NCI-H2196 treated with DMSO at 0.1 percent for 48 hours (cell line): Measurements from ENCODE around the gene ITGB1BP1.
"Not testable (repeated sequence)": the region's sequence is repeated elsewhere in the genome, so short reads cannot be mapped to it uniquely, and the experiment has no call there.

Experiments
- DNase-seq: peaks from one replicate; lab custom pipeline; 2025; ENCODE audit not compliant: unreplicated experiment; lab: John Stamatoyannopoulos, UW

Gene ITGB1BP1

DNA sequence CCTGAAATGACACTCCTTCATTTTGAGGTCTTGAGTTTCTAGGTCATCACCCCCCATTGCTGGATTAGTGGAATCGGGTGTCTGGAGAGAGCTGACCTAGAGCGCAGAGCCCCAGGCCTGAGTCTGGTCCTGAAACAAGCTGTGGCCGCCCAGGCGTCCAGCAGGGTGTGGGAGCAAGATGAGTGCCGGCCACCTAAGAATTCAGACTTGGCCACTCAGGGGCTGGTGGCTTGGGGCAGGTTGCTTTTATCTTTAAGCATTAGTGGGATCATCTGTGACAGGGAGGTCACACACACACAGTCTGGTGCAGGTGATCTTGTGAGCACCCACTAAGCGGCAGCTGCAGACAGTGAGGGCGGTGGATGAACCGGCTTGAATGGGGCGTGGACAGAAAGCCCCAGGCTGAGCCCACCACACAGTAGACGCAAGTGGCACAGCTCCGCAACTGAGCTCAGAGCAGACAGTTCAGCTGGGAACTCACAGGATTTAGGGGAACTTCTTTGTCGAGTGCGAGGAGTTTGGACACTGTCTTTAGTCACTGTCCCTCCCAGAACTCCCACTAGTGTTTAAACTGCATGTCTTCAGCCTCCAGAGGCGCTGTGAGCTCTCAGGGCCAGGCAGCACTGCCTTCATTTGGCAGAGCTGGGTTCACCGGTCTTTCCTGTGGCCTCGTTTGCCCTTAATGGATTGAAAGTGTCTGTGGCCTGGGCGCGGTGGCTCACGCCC is 21.5 kb downstream of the ITGB1BP1 start:
- DNase-seq, result no peak

DNA sequence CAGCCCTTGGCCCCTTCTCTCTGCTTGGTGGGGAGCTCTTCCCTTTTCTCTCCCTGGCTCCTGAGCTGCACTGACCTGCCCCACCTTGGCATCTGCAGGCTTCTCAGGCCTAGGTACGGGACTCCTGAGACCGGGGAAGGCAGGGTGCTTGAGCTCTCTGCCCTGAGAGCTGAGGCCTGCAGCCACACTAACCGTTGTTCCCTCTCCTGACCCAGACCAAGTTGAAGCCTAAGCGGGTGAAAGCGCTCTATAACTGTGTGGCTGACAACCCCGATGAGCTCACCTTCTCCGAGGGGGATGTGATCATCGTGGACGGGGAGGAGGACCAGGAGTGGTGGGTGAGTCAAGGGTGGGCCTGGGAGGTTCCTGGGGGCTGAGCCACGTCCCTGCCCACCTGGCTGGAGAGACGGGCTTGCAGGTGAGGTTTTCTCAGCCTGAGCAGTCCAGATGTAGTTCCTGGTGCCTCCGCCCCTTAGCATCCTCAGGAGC is 22.2 kb downstream of the ITGB1BP1 start:
- DNase-seq, result no peak

DNA sequence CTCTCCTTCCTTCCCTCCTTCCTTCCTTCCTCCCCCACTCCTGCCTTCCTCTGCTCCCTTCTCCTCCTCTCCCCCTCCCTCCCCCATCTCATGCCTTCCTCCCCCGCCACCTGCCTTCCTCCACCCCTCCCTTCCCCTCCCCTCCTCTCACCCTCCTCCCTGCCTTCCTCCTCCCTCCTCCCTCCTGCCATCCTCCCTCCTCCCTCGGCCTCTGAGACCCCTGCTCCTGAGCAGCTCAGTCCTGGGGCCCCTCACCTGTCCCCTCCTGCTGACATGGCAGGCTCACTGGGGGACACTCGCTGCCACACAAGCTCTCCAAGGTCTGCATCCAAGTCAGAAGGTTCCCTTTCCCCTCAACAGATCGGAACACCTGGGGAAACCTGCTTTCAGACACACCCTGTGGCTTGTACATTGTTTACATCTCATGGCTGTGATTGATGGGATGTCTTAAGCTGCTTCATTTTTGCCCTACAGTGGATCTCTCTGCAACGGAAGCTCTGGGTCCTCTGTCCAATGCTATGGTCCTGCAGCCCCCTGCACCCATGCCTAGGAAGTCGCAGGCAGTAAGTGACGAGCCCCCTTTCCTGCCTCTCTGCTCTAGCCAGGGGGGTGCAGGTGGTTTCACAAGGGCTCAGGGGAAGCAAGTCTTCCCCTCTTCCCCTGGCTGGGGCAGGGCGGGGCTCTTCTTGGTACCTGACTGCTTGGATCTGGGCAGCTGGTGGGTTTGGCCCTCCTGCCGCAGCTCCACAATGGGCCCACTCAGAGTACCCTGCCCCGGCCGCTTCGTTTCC is 22.9 kb downstream of the ITGB1BP1 start:
- no peak for DNase-seq

DNA sequence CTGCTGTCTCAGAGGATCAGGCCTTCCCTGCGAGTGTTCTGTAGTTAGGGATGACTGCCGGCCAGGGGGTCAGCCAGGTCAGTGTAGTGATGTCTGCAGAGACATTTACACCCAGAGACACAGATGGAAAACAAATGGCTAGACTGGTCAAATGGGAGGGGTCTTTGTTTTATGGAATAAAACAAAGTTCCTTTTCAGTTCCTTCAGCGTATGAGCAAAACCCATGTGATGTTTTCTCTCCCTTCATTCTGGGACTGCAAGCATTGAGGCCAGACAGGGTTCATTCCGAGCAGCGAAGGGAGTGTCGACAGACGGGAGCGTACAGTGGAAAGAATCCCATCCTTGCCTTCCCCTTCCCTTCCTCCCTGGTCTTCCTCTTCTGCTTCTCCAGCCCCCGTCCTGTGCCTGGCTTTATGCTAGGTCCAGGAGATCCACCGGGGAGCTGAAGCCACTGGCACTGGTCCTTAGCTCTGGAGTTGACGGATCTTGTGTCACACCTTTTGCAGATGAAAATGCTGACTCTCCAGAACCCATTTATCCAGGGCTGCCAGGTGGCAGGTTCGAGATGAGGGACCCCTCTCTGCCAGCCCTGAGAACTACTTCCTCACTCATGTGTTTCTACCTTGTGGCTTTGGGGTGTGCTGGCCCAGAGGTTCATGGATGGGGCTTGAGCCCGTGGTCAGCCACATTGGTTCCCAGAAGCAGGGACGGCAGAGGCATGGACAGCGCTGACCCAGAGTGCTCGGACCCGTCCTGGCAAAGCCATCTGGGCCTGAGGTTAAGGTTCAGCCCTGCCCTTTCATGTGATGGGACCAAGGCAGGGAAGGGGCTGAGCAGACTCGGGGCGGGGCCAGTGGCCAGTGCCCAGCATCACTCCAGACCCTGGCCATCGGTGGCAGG is 24.2 kb downstream of the ITGB1BP1 start:
- no peak for DNase-seq

DNA sequence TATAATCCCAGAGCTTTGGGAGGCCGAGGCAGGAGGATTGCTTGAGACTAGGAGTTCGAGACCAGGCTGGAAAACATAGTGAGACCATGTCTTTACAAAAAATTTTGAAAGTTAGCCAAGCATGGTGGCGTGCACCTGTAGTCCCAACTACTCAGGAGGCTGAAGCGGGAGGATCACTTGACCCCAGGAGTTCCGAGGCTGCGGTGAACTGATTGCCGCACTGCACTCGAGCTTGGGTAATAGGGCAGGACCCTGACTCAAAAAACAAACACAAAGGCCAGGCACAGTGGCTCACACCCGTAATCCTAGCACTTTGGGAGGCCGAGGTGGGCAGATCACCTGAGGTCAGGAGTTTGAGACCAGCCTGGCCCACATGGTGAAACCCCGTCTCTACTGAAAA is 25.1 kb downstream of the ITGB1BP1 start:
- not testable (repeated sequence) for DNase-seq

DNA sequence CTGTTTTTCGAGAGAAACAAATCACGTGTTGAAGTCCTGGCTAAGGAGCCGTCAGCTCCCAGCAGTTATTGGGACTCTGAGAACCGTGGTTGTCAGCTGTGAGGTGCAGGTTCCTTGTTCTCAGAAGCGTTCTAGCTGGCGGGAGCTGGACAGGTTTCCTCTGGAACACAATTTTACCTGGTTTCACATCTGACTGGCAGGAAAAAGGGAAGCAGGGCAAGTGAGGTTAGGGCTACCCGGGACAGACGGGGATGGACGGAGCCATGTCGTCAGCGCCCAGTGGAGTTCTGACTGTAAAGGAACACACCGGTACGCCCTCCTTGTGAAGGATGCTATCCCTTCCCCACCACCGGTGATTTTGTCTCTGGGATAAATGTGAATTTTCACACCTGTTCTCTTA is 26.1 kb downstream of the ITGB1BP1 start:
- DNase-seq, result no peak

DNA sequence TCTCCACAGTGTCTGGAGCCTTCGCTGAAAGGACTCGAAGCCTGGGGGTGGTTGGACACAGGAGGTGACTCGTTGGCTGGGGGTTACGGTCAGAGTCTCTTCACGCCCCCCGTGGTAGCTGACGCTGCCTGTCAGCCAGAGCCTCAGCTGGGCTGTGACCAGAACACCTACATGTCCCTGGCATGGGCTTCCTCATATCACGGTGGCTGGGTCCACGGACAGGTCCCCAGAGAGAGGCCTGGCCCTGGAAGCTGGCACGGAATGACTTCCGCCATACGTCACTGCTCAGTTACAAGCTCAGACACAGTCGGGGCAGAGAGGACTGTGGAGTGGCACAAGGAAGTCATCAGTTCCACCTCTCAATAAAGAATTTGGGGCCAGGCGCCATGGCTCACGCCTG is 28.5 kb downstream of the ITGB1BP1 start:
- no peak for DNase-seq

DNA sequence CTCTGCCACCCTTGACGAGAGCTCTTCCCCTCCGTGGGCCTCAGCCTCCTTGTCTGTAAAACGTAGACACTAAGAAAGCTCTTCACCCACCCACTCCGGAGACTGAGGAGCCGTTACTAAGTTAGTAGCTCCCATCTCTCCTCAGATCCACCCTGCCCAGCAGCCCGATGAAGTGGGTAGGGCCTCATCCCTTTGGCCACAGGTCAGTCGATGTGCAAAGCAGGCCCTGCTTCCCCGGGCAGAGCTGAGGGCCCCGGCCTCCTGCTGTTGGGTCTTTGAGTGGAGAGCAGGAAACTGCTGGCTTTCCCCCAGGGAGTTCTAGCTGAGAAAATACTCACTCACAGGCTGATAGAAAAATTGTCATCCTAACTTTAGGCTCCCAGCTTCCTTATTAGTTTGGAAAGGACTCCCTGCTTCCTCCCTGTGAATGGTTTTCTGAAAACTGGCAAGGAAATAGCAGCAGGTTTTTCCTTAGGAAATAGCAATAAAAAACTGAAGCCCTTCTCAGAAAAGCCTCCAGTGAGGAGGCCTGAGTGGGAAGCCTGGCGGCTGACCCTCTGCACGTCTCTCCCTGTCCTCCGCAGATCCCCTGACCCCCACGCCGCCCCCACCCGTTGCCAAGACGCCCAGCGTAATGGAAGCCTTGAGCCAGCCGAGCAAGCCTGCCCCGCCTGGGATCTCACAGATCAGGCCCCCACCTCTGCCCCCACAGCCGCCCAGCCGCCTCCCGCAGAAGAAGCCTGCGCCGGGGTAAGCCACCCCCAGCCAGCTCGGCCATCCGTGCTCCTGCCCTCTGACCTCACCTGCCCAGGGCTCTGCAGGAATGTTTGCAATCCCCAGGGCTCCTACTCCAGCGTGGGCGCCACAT is 30.2 kb downstream of the ITGB1BP1 start:
- no peak for DNase-seq

DNA sequence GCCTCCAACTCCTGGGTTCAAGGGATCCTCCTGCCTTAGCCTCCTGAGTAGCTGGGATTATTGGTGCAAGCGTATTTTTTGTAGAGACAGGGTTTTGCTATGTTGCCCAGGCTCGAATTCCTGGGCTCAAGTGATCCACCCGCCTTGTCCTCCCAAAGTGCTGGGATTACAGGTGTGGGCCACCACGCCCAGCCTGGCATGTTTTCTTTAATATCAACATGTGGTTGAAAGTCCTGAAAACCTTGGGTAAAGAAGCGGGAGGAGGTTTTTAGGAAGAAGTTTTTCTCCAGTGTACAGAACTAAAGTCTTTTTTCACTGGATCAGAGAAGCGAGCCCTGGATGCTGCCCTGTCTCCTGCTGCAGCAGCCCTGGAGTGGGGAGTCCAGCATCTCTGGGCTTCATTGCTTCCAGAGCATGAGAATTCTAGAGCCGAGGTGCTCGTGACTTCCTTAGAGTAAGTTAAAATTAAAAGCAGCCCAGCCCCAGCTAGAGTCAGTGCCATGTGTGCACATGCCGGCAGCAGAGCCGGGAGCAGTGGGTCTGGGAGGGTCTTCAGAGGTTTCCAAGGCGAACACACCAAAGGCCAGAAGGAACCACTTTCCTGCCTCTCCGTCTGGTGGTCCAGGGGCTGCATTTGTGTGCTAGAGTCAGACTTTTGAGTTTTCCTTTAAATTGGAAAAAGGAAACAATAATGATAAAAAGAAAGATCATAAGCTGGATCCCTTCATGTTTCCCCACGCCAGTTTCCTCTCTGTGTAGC is 31.2 kb downstream of the ITGB1BP1 start:
- DNase-seq, result no peak

DNA sequence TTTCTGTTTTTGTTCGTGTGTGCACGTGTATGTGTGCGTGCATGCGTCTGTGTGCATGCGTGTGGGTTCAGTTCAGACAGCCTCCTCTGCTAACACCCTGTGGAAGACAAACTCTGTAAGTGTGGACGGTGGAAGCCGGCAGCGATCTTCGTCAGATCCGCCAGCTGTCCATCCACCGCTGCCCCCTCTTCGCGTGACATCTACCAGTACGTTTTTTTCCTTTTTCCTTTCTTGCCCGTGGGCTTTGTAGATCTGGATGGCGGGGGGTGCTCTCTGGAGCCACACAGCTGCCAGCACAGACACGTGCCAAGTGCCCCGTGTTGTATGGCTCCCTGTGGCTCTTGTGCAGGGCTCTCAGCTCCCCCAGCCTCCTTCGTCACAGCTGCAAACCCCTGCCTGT is 32.3 kb downstream of the ITGB1BP1 start:
- no peak for DNase-seq

DNA sequence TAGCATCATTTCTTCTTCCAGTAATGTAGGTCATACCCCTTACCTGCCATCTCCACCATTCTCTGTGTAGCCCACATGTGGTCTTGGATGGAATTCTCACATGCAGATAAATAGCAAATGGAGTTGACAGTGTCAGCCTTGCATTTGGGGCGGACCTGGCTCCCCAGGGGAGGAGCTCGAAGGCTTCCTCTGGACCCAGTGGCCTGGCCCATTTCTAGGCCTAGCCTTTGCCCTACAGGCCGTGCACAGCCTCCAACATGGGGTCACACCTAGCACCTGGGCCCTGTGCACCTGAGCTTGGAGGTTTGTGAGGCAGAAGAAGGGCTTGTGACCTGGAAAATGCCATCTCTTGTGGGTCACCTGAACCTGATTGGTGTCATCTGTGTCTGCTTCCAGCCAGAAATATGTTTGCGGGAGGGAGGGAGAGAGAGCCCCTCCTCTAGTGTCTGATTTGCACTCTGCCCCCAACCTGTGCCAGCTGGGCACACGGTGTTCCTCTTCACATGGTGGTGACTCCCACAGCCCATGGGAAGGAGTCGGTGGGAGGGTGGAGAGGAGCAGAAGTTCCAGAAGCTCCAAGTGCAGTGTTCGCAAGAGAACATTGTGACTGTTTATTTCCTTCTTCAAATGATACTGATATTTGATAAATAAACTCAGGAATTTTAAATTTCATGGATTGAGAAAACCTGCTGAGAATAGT is 33.0 kb downstream of the ITGB1BP1 start:
- no peak for DNase-seq

DNA sequence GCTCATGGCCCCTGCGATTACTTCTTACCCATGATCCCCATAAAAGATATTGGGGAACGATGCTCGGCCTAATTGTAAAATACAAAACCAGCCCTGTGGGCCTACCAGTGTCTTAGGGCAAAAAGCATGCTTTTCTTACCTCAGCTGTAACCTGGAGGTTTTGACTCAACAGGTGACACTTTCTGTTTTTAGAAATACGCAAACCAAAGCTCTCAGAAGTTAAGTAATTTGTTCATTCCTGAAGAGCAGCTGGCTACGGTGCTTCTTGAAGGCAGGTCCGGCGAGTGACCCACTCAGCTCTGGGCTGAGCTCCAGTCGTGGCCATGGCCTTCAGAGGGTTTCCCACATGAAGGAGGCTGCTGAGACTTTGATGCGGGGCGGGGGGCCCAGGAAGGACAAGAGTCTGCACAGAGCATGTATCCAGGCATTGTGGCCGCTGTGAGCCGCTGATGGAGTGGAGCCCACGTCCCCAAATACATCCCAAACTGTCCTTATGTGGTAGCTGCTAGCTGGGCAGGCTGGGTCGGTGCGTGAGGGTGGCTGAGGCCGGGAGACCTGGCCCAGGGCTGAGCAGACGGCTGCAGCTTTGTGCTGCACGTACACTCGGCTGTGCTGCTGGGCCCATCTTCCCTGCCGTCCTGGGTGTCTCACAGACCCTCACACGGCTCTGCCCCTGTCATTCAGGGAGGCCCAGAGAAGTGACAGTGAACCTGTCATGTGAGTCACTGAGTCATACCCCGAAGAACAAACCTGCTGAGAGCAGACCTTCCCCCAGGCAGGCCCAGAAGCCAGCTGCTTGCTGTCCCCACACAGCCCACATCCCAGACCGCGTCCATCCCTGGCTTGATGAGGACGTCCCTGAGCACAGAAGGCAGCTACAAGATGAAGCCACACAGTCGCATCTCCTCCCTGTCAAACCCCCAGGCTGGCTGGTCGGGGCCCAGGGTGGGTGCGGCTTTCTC is 34.1 kb downstream of the ITGB1BP1 start:
- DNase-seq, result no peak

DNA sequence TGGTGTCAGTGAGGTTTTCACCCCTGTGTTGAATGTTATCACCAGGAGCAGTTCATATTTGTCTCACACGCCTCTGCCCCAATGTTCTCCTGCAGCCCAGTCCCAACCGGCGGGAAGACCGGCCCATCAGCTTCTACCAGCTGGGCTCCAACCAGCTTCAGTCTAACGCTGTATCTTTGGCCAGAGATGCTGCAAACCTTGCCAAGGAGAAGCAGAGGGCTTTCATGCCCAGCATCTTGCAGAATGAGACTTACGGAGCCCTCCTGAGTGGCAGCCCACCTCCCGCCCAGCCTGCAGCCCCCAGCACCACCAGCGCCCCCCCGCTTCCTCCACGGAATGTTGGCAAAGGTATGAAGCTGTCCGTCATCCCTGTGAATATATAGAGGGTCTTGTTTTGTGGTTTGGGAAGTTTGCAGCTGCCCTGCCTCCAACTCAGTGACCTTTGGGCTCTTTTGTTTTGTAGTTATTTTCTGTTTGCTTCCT is 35.1 kb downstream of the ITGB1BP1 start:
- DNase-seq, result no peak

DNA sequence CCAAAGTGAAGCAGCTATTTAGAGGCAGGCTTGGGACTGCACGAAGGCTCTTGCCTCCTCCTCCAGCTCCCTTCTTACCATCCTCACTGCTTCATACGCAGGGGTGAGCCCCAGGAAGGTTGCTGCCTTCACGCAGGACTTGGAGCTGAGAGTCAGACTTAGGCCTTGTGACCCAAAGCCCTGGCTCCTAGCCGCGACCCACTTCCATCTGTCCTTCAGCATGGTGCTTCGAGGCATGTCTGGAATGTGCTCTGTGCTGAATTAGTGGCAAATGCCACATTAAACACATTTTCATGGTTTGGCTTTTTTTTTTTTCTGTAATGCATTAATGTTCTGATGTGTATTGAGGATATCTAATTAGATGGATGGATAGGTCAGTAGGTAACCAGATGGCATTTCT is 37.5 kb downstream of the ITGB1BP1 start:
- no peak for DNase-seq

DNA sequence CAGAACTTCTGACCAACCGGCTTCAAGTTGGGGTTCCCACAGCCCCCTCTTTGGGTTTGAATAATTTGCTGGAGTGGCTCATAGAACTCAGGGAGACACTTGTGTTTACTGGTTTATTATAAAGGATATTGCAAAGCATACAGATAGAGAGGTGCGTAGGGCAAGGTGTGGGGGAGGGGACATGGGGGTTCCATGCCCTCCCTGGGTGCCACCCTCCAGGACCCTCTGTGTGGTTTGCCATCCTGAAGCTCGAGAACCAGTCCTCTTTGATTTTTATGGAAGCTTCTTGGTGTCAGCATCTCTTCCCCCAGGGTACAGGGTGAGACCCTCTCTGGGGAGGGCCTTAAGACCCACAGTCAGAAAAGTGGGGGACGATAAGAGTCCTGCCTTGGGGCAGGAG is 38.8 kb downstream of the ITGB1BP1 start:
- no peak for DNase-seq

DNA sequence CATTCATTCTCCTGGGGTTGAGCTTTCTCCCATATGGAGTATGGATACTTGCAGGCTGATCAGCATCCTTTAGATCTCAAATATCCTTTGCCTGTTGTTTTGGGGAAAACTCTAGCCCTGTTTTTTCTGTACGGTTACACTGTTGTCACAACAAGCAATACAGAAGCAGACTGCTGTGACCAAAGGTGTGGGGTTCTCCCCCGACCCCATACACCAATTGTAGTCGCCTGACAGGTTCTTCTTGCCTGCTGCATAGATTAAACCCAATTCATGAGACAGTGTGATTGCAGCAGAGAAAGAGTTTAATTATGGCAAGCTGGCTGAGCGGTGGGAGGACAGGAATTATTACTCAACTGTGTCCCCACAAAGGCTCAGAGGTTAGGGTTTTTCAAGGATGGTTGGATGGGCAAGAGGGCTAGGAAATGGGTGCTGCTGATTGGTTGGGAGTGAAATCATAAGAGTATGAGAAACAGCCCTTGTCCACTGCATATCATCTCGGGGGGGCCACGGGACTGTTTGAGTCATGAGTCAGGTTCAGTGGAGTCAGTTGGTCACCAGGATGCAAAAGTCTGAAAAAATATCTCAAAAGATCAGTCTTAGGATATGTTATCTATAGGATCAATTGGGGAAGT is 40.6 kb downstream of the ITGB1BP1 start:
- no peak for DNase-seq
